WTC11 (cell line): Measurements from ENCODE around the gene BLCAP.

Experiments
- CREB1 ChIP-seq: sonication (generic); formaldehyde crosslinking; IDR thresholded peaks from 2 replicates; pipeline ENCODE4 v1.8.0; 2023; ENCODE audit warnings: mild to moderate bottlenecking, missing genetic modification reagents
- ELF4 ChIP-seq: sonication (generic); formaldehyde crosslinking; IDR thresholded peaks from 2 replicates; pipeline ENCODE4 v1.8.1; 2022; ENCODE audit warnings: low read depth, mild to moderate bottlenecking, moderate library complexity, missing genetic modification reagents
- FOXJ3 ChIP-seq: sonication (generic); formaldehyde crosslinking; IDR thresholded peaks from 2 replicates; pipeline ENCODE4 v1.9.0; 2021; ENCODE audit warnings: missing genetic modification reagents, mild to moderate bottlenecking, borderline replicate concordance
- JUN ChIP-seq: sonication (generic); formaldehyde crosslinking; IDR thresholded peaks from 2 replicates; pipeline ENCODE4 v1.8.0; 2023; ENCODE audit warnings: mild to moderate bottlenecking, missing genetic modification reagents
- MXD4 ChIP-seq: fragments of 250-450 bp; sonication (Bioruptor Pico); IDR thresholded peaks from 2 replicates; pipeline ENCODE4 v1.8.0; 2021; ENCODE audit warnings: mild to moderate bottlenecking, moderate library complexity, borderline replicate concordance
- NR2C2 ChIP-seq: sonication (generic); formaldehyde crosslinking; IDR thresholded peaks from 2 replicates; pipeline ENCODE4 v1.8.0; 2022; ENCODE audit warnings: mild to moderate bottlenecking, missing genetic modification reagents
- ZNF317 ChIP-seq: sonication (generic); formaldehyde crosslinking; IDR thresholded peaks from 2 replicates; pipeline ENCODE4 v1.8.1; 2023; ENCODE audit warnings: low read depth, mild to moderate bottlenecking, moderate library complexity, missing genetic modification reagents, borderline replicate concordance
- TF ChIP-seq, protein P1 (sequence below): fragments of 200-600 bp; IDR thresholded peaks from 2 replicates; pipeline ENCODE4 v1.8.0; 2022; ENCODE audit warnings: antibody characterized with exemption
- TF ChIP-seq, protein P2 (sequence below): sonication (generic); formaldehyde crosslinking; IDR thresholded peaks from 2 replicates; pipeline ENCODE4 v1.8.0; 2023; ENCODE audit warnings: missing genetic modification reagents
- TF ChIP-seq, protein P3 (sequence below): fragments of 250-450 bp; sonication (Bioruptor Pico); IDR thresholded peaks from 2 replicates; pipeline ENCODE4 v1.9.0; 2021; ENCODE audit warnings: mild to moderate bottlenecking, borderline replicate concordance
- TF ChIP-seq, protein P4 (sequence below): fragments of 250-450 bp; sonication (Bioruptor Pico); IDR thresholded peaks from 2 replicates; pipeline ENCODE4 v1.9.0; 2021; ENCODE audit warnings: mild to moderate bottlenecking

DNA sequence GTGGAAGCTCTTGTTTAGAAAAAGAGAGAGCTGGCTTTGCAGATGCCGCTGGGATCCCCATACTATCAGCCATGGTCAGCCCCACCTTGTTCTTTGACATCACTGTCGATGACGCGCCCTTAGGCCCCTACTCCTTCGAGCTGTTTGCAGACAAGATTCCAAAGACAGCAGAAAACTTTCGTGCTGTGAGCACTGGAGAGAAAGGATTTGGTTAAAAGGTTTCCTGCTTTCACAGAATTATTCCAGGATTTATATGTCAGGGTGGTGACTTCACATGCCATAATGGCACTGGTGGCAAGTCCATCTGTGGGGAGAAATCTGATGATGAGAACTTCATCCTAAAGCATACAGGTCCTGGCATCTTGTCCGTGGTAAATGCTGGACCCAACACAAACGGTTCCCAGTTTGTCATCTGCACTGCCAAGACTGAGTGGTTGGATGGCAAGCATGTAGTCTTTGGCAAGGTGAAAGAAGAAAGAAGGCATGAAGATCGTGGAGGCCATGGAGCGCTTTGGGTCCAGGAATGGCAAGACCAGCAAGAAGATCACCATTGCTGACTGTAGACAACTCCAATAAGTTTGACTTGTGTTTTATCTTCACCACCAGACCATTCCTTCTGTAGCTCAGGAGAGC, 2.4 kb upstream of the BLCAP start:
- TF ChIP-seq ZNF317 (CRISPR knock-in tag) (no peak), NR2C2 (CRISPR knock-in tag) (no peak), ELF4 (CRISPR knock-in tag) (no peak), MXD4 (CRISPR knock-in tag) (no peak), JUN (no peak), CREB1 (CRISPR knock-in tag) (no peak), FOXJ3 (CRISPR knock-in tag) (no peak)
- TF ChIP-seq, protein P1, sequence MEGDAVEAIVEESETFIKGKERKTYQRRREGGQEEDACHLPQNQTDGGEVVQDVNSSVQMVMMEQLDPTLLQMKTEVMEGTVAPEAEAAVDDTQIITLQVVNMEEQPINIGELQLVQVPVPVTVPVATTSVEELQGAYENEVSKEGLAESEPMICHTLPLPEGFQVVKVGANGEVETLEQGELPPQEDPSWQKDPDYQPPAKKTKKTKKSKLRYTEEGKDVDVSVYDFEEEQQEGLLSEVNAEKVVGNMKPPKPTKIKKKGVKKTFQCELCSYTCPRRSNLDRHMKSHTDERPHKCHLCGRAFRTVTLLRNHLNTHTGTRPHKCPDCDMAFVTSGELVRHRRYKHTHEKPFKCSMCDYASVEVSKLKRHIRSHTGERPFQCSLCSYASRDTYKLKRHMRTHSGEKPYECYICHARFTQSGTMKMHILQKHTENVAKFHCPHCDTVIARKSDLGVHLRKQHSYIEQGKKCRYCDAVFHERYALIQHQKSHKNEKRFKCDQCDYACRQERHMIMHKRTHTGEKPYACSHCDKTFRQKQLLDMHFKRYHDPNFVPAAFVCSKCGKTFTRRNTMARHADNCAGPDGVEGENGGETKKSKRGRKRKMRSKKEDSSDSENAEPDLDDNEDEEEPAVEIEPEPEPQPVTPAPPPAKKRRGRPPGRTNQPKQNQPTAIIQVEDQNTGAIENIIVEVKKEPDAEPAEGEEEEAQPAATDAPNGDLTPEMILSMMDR: no peak
- TF ChIP-seq, protein P2, sequence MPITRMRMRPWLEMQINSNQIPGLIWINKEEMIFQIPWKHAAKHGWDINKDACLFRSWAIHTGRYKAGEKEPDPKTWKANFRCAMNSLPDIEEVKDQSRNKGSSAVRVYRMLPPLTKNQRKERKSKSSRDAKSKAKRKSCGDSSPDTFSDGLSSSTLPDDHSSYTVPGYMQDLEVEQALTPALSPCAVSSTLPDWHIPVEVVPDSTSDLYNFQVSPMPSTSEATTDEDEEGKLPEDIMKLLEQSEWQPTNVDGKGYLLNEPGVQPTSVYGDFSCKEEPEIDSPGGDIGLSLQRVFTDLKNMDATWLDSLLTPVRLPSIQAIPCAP (CRISPR knock-in tag): no peak
- TF ChIP-seq, protein P3, sequence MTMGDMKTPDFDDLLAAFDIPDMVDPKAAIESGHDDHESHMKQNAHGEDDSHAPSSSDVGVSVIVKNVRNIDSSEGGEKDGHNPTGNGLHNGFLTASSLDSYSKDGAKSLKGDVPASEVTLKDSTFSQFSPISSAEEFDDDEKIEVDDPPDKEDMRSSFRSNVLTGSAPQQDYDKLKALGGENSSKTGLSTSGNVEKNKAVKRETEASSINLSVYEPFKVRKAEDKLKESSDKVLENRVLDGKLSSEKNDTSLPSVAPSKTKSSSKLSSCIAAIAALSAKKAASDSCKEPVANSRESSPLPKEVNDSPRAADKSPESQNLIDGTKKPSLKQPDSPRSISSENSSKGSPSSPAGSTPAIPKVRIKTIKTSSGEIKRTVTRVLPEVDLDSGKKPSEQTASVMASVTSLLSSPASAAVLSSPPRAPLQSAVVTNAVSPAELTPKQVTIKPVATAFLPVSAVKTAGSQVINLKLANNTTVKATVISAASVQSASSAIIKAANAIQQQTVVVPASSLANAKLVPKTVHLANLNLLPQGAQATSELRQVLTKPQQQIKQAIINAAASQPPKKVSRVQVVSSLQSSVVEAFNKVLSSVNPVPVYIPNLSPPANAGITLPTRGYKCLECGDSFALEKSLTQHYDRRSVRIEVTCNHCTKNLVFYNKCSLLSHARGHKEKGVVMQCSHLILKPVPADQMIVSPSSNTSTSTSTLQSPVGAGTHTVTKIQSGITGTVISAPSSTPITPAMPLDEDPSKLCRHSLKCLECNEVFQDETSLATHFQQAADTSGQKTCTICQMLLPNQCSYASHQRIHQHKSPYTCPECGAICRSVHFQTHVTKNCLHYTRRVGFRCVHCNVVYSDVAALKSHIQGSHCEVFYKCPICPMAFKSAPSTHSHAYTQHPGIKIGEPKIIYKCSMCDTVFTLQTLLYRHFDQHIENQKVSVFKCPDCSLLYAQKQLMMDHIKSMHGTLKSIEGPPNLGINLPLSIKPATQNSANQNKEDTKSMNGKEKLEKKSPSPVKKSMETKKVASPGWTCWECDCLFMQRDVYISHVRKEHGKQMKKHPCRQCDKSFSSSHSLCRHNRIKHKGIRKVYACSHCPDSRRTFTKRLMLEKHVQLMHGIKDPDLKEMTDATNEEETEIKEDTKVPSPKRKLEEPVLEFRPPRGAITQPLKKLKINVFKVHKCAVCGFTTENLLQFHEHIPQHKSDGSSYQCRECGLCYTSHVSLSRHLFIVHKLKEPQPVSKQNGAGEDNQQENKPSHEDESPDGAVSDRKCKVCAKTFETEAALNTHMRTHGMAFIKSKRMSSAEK (CRISPR knock-in tag): no peak
- TF ChIP-seq, protein P4, sequence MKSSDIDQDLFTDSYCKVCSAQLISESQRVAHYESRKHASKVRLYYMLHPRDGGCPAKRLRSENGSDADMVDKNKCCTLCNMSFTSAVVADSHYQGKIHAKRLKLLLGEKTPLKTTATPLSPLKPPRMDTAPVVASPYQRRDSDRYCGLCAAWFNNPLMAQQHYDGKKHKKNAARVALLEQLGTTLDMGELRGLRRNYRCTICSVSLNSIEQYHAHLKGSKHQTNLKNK (CRISPR knock-in tag): no peak
